Brain microvascular endothelial cell (primary cell): ENCODE results near the gene TGFA.

Experiments
- DNase-seq: peaks from one replicate; pipeline ENCODE4 v3.0.0-alpha.2; 2020
- H3K27ac ChIP-seq: fragments of 250-450 bp; sonication (Bioruptor Pico); 2 replicates; pipeline ENCODE4 v1.5.1; 2020; ENCODE audit warnings: mild to moderate bottlenecking, moderate library complexity
- H3K27me3 ChIP-seq: fragments of 250-450 bp; sonication (Bioruptor Pico); replicated peaks from 2 replicates; pipeline ENCODE4 v1.5.1; 2020; ENCODE audit warnings: mild to moderate bottlenecking
- H3K36me3 ChIP-seq: fragments of 250-450 bp; sonication (Bioruptor Pico); replicated peaks from 2 replicates; pipeline ENCODE4 v1.5.1; 2020; ENCODE audit warnings: mild to moderate bottlenecking
- H3K4me3 ChIP-seq: 2 replicates; pipeline ENCODE4 v1.5.1; 2011; ENCODE audit warnings: low read depth, mild to moderate bottlenecking, control low read depth, low read length, moderate library complexity
- in situ Hi-C: cut with HindIII; loops from 2 replicates; pipeline ENCODE4 v1.10.0; 2017; ENCODE audit warnings: low sequenced_read_pairs, low pct_ligation_motif_present
- TF ChIP-seq, protein P1 (sequence below): IDR thresholded peaks from 2 replicates; pipeline ENCODE4 v1.5.1; 2011; ENCODE audit warnings: low read depth, mild to moderate bottlenecking, moderate library complexity, low read length, control low read depth, inconsistent platforms; ENCODE audit errors: missing control alignments

TGFA gene

DNA sequence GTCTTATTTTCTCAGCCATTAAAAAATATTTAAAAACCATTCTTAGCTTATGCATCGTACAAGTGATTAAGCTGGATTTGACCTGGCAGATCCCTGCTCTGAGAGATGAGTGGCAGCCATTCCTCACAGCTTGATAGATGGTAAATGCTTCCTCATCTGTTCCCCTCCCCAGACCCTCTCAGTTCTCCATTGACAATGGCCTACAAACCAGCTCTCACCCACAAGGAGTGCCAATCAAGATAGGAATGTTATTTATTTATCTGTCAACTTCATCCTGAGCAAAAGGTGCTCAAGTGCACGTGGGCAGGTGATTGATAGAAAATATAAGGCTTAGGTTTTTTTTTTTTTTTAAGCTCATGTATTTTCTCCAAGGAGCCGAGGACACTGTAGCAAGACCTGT, 153.1 kb downstream of the TGFA start:
- no peak overlapping the region for H3K27ac ChIP-seq
- no peaks in the 10 kb centered on the region for H3K36me3 ChIP-seq
- no peak overlapping the region for H3K4me3 ChIP-seq
- H3K27me3 ChIP-seq: no peaks in the 10 kb centered on the region
- in situ Hi-C loops: no loop called here
- DNase-seq: no peak
- TF ChIP-seq, protein P1, sequence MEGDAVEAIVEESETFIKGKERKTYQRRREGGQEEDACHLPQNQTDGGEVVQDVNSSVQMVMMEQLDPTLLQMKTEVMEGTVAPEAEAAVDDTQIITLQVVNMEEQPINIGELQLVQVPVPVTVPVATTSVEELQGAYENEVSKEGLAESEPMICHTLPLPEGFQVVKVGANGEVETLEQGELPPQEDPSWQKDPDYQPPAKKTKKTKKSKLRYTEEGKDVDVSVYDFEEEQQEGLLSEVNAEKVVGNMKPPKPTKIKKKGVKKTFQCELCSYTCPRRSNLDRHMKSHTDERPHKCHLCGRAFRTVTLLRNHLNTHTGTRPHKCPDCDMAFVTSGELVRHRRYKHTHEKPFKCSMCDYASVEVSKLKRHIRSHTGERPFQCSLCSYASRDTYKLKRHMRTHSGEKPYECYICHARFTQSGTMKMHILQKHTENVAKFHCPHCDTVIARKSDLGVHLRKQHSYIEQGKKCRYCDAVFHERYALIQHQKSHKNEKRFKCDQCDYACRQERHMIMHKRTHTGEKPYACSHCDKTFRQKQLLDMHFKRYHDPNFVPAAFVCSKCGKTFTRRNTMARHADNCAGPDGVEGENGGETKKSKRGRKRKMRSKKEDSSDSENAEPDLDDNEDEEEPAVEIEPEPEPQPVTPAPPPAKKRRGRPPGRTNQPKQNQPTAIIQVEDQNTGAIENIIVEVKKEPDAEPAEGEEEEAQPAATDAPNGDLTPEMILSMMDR: no peak

DNA sequence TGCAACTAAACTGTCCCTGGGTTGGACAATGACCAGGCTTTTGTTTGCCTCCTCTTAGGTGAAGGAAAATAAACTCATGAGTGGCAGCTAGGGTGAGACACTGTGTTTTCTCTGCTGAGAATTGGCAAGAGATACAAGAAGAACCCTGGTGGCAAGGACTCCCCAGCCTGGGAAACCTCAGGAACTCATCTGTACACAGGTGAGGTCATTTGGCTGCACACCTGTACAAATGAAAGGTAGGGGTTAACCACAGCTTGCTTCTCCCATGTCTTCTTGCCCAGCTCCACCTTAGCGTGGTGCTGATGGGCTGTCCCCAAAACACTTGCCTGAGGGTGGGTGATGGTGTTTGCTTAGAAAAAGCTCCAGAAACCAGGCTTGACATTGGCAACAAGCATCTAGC, 154.6 kb downstream of the TGFA start:
- TF ChIP-seq, protein P1: no peak

More for the DNA sequence above, 154.6 kb downstream of the TGFA start:
- no peak for DNase-seq
- H3K27ac ChIP-seq: no peak overlapping the region
- H3K36me3 ChIP-seq: no peaks in the 10 kb centered on the region
- no peak overlapping the region for H3K4me3 ChIP-seq
- H3K27me3 ChIP-seq: no peaks in the 10 kb centered on the region
- in situ Hi-C loops: no loop called here
